MCF 10A (cell line): Measurements from ENCODE around the gene KCNA5. TPM values are rescaled to one million over a fixed set of nuclear protein-coding genes. Genes with fewer than 3 reads are reported as not detected.

Source experiments
- BruUV-seq: library from RNA; stranded (reverse); fragments of 400-500 nt; replicated peaks from 2 replicates; lab custom pipeline; 2021; lab: Mats Ljungman, UMichigan
- CTCF ChIA-PET: fragments of 300-600 bp; sonication (Branson Sonifier 250); formaldehyde crosslinking; extraction: SDS; loops from one replicate; lab custom pipeline; 2021; ENCODE audit warnings: antibody characterized with exemption, inconsistent platforms; lab: Yijun Ruan, JAX
- POLR2A ChIA-PET: fragments of 300-600, 350-650 bp; sonication (Branson Sonifier 250); formaldehyde crosslinking; extraction: SDS; loops from one replicate; lab custom pipeline; 2020; ENCODE audit warnings: antibody characterized with exemption, inconsistent platforms; lab: Yijun Ruan, JAX
- DNase-seq: peaks from one replicate; pipeline ENCODE4 v3.0.0-alpha.2; 2018; ENCODE audit not compliant: unreplicated experiment
- H3K27ac Mint-ChIP-seq: one replicate; pipeline ENCODE4 v1.8.0; 2022; ENCODE audit warnings: mild to moderate bottlenecking, low read depth, mixed read lengths; ENCODE audit not compliant: unreplicated experiment
- H3K27me3 Mint-ChIP-seq: one replicate; pipeline ENCODE4 v1.8.0; 2022; ENCODE audit warnings: mixed read lengths; ENCODE audit not compliant: insufficient read depth, unreplicated experiment
- H3K36me3 Mint-ChIP-seq: one replicate; pipeline ENCODE4 v1.8.0; 2022; ENCODE audit warnings: mild to moderate bottlenecking, moderate library complexity, mixed read lengths; ENCODE audit not compliant: insufficient read depth, unreplicated experiment
- H3K4me1 Mint-ChIP-seq: one replicate; pipeline ENCODE4 v1.8.0; 2022; ENCODE audit warnings: mixed read lengths; ENCODE audit not compliant: insufficient read depth, unreplicated experiment
- H3K4me3 Mint-ChIP-seq: one replicate; pipeline ENCODE4 v1.8.0; 2022; ENCODE audit warnings: mild to moderate bottlenecking, moderate library complexity, mixed read lengths; ENCODE audit not compliant: unreplicated experiment
- H3K9me3 Mint-ChIP-seq: one replicate; pipeline ENCODE4 v1.8.0; 2022; ENCODE audit warnings: mixed read lengths; ENCODE audit not compliant: unreplicated experiment
- intact Hi-C: fragments of 100-400 bp; cut with micrococcal nuclease; formaldehyde crosslinking; loops from 2 replicates; pipeline ENCODE4 v1.14.1; 2022
- total RNA-seq: library from RNA; stranded (reverse); gene quantifications from 2 replicates; pipeline ENCODE4 v1.2.3, GENCODE V29; 2022
- TF ChIP-seq, protein P1 (sequence below): fragments of 200-600 bp; IDR thresholded peaks from one replicate; pipeline ENCODE4 v1.8.0; 2022; ENCODE audit warnings: antibody characterized with exemption, mild to moderate bottlenecking; ENCODE audit not compliant: unreplicated experiment

Gene KCNA5
- total RNA-seq, 1 experiment from 2014 or later, result not detected

DNA sequence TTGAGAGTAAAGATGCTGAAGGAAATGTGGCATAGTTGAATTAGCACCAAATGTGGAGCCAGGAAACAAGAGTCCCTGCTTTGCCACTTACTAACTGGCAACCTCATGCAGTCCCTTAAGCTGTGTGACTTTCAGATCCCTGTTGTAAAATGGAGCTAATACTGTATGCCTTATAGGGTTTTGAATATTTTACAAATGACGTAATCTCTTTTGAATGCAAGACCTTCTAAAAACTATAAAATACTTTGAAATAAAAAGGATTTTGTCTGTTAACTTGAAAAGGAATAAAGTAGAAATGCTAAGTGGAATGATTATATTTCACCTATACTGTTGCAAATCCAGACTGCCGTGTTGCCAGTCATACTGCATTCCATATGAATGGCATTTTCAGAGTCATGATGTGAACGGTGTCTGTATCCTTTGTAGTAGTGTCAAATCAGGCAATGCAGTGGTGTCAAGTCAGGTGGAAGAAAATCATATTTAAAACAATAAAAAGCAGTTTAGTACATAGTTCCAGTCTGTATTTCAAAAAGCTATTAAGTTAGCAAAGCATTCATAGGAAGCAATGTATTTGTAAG, 21.3 kb downstream of the KCNA5 start:
- no peak overlapping the region for H3K4me3 Mint-ChIP-seq
- ChIA-PET POLR2A (interaction anchor here (0.6 kb wide), 1 partner anchor 823 kb away, joined by 3 read pairs; no protein-coding TSS in a partner anchor), CTCF (no interaction called here)
- intact Hi-C loops, result no loop called here
- TF ChIP-seq, protein P1, sequence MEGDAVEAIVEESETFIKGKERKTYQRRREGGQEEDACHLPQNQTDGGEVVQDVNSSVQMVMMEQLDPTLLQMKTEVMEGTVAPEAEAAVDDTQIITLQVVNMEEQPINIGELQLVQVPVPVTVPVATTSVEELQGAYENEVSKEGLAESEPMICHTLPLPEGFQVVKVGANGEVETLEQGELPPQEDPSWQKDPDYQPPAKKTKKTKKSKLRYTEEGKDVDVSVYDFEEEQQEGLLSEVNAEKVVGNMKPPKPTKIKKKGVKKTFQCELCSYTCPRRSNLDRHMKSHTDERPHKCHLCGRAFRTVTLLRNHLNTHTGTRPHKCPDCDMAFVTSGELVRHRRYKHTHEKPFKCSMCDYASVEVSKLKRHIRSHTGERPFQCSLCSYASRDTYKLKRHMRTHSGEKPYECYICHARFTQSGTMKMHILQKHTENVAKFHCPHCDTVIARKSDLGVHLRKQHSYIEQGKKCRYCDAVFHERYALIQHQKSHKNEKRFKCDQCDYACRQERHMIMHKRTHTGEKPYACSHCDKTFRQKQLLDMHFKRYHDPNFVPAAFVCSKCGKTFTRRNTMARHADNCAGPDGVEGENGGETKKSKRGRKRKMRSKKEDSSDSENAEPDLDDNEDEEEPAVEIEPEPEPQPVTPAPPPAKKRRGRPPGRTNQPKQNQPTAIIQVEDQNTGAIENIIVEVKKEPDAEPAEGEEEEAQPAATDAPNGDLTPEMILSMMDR, result no peak
- peaks cover 16% of the 10 kb centered on the region for H3K9me3 Mint-ChIP-seq
- no peaks in the 10 kb centered on the region for H3K36me3 Mint-ChIP-seq
- BruUV-seq, result no TSS peak
- no peak overlapping the region for H3K27ac Mint-ChIP-seq
- no peaks in the 10 kb centered on the region for H3K27me3 Mint-ChIP-seq
- no peaks in the 10 kb centered on the region for H3K4me1 Mint-ChIP-seq
- no peak for DNase-seq

DNA sequence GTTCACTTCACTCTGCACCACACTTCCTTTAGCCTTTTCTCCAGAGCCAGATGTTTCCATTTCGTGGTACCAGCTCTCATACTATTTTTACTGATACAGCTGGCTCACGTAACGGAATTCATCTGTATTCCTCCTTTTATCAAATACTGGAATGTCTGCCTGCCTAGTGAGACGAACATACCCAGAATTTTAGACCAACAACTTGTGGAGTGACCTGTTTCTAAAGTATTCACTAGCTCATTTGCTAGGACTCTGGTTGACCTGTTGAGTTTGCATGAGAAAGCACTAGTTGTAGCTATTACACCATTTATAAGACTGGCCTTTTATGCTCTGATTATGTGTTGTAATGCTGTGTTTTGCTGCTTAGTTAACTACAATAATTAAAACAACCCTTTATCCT, 22.6 kb downstream of the KCNA5 start:
- ChIA-PET POLR2A (no interaction called here), CTCF (interaction anchor here (2.4 kb wide), 1 partner anchor 18 kb away, joined by 11 read pairs; no protein-coding TSS in a partner anchor)
- TF ChIP-seq, protein P1, result no peak
- no peak overlapping the region for H3K4me3 Mint-ChIP-seq
- no peaks in the 10 kb centered on the region for H3K36me3 Mint-ChIP-seq
- no TSS peak for BruUV-seq
- peaks cover 7% of the 10 kb centered on the region for H3K9me3 Mint-ChIP-seq
- H3K27ac Mint-ChIP-seq, result no peak overlapping the region
- H3K4me1 Mint-ChIP-seq, result no peaks in the 10 kb centered on the region
- intact Hi-C loops, result no loop called here
- DNase-seq, result no peak
- no peaks in the 10 kb centered on the region for H3K27me3 Mint-ChIP-seq

DNA sequence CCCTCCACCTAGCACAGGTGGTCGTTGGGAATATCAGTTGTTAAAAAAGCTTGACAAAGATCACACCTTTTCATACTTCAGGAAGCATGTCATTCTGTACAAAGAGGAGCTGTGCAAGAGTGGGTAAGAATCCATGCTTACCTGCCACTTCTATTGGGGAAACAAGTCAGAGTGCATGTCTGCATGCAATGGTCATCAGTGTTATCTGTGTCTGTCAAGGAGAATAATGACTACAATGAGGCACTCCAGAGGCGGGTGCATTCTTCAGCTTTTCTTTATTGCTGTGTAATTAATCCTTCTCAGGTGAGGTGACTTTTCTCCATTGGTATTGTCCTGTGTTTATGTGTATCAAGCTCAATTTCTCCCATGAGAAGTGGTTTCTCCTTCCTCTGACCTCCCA, 24.4 kb downstream of the KCNA5 start:
- intact Hi-C loops, result no loop called here
- no TSS peak for BruUV-seq
- H3K27ac Mint-ChIP-seq, result no peak overlapping the region
- ChIA-PET POLR2A (no interaction called here), CTCF (interaction anchor here (0.8 to 3.1 kb wide), 5 partner anchors 13 to 212 kb away, joined by 3 to 11 read pairs (median 3); no protein-coding TSS in a partner anchor)
- no peaks in the 10 kb centered on the region for H3K4me1 Mint-ChIP-seq
- no peak for DNase-seq
- H3K27me3 Mint-ChIP-seq, result no peaks in the 10 kb centered on the region
- TF ChIP-seq, protein P1, result no peak
- H3K36me3 Mint-ChIP-seq, result no peaks in the 10 kb centered on the region
- H3K9me3 Mint-ChIP-seq, result peaks cover 11% of the 10 kb centered on the region
- no peak overlapping the region for H3K4me3 Mint-ChIP-seq

DNA sequence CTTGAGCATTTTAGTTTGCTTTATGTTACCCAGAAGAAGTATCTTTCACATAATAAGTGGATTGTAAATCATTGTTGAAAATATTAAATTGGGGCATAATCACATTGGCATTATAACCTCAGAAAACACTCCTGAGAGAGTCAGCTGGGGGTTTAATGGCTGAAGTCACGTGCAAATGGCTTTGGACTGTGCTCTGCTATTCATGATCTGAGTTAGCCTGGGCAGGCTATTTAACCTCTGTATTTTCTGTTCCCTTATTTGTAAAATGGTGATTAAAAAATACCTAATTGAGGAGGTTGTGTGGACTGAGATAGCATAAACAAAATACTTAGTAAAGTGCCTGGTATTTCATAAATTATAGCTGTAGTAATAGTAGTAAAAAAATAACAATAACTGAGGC, 24.9 kb downstream of the KCNA5 start:
- no peaks in the 10 kb centered on the region for H3K27me3 Mint-ChIP-seq
- no peaks in the 10 kb centered on the region for H3K36me3 Mint-ChIP-seq
- no peak overlapping the region for H3K4me3 Mint-ChIP-seq
- no peak for DNase-seq
- intact Hi-C loops, result no loop called here
- no peak overlapping the region for H3K27ac Mint-ChIP-seq
- H3K9me3 Mint-ChIP-seq, result peaks cover 16% of the 10 kb centered on the region
- TF ChIP-seq, protein P1, result no peak
- ChIA-PET POLR2A (no interaction called here), CTCF (interaction anchor here (0.8 to 3.1 kb wide), 5 partner anchors 13 to 212 kb away, joined by 3 to 11 read pairs (median 3); no protein-coding TSS in a partner anchor)
- no peaks in the 10 kb centered on the region for H3K4me1 Mint-ChIP-seq
- BruUV-seq, result no TSS peak
